ENCODE data around the gene EFNA5. TPM values are rescaled to one million over a fixed set of nuclear protein-coding genes. Genes with fewer than 3 reads are reported as not detected.

EFNA5 gene
- total RNA-seq, 4 donors from 2014 or later = 16.6 to 35.3 (median 19.3) TPM

GRCh38 chr5:107517185-107518033 lies 153.3 kb downstream of the EFNA5 start:
- TF ChIP-seq CTCF (IDR thresholded peaks at IDR 0.05) = no peak
- no peak for TF ChIP-seq POLR2A (IDR thresholded peaks at IDR 0.05)
- WGBS, 2 donors = 85 to 88% methylated on average over 10 of the region's 10 CpGs
- intact Hi-C loops (cut with DNase I; ENCODE audit: low total_unique reads) = no loop called here
- H3K4me3 ChIP-seq (ENCODE audit: low read depth, poor library complexity, severe bottlenecking) = no peak overlapping the region
- no peak for DNase-seq (ENCODE audit: low spot score in 2 of 2)

- H3K4me3 ChIP-seq (ENCODE audit: low read depth, poor library complexity, severe bottlenecking) = no peak overlapping the region
- TF ChIP-seq POLR2A (IDR thresholded peaks at IDR 0.05) (no peak), CTCF (IDR thresholded peaks at IDR 0.05) (no peak)
- WGBS, 2 donors = 71 to 79% methylated on average over 3 of the region's 3 CpGs
- intact Hi-C loops (cut with DNase I; ENCODE audit: low total_unique reads) = no loop called here
- DNase-seq (ENCODE audit: low spot score in 2 of 2) = no peak
These were observed 154.1 kb downstream of the EFNA5 start for GRCh38 chr5:107516452-107517184.

- 96 to 97% methylated on average over 7 of the region's 7 CpGs for WGBS, 2 donors
- intact Hi-C loops (cut with DNase I; ENCODE audit: low total_unique reads) = no loop called here
- no peak for TF ChIP-seq POLR2A (IDR thresholded peaks at IDR 0.05)
- TF ChIP-seq CTCF (IDR thresholded peaks at IDR 0.05) = no peak
- no peak for DNase-seq (ENCODE audit: low spot score in 2 of 2)
- no peak overlapping the region for H3K4me3 ChIP-seq (ENCODE audit: low read depth, poor library complexity, severe bottlenecking)
These were observed 155.1 kb downstream of the EFNA5 start for GRCh38 chr5:107515521-107516080.

GRCh38 chr5:107514305-107514704 lies 156.4 kb downstream of the EFNA5 start:
- DNase-seq (ENCODE audit: low spot score in 2 of 2) = no peak
- no peak overlapping the region for H3K4me3 ChIP-seq (ENCODE audit: low read depth, poor library complexity, severe bottlenecking)
- TF ChIP-seq CTCF (IDR thresholded peaks at IDR 0.05) = no peak
- TF ChIP-seq POLR2A (IDR thresholded peaks at IDR 0.05) = no peak
- 74 to 83% methylated on average over 2 of the region's 2 CpGs for WGBS, 2 donors
- intact Hi-C loops (cut with DNase I; ENCODE audit: low total_unique reads) = no loop called here

- intact Hi-C loops (cut with DNase I; ENCODE audit: low total_unique reads) = no loop called here
- WGBS, 2 donors = 75 to 82% methylated on average over 10 of the region's 10 CpGs
- H3K4me3 ChIP-seq (ENCODE audit: low read depth, poor library complexity, severe bottlenecking) = no peak overlapping the region
- TF ChIP-seq POLR2A (IDR thresholded peaks at IDR 0.05) (no peak), CTCF (IDR thresholded peaks at IDR 0.05) (no peak)
- no peak for DNase-seq (ENCODE audit: low spot score in 2 of 2)
These were observed 157.2 kb downstream of the EFNA5 start for GRCh38 chr5:107513337-107514085.

All from lower leg skin (tissue), 4 donors.